H9 (cell line): ENCODE results near the gene BMP7. TPM values are rescaled to one million over a fixed set of nuclear protein-coding genes. Genes with fewer than 3 reads are reported as not detected.

ENCODE experiments used
- DNase-seq: peaks from one replicate; pipeline ENCODE4 v3.0.0-alpha.2; 2017
- H2AFZ ChIP-seq: one replicate; pipeline ENCODE4 v1.6.1; 2013; ENCODE audit warnings: mild to moderate bottlenecking, low read length, control low read depth, moderate library complexity
- H2AK5ac ChIP-seq: 2 replicates; pipeline ENCODE4 v1.6.1; 2013; ENCODE audit warnings: low read length, control low read depth, mixed read lengths; ENCODE audit not compliant: insufficient read length
- H2BK120ac ChIP-seq: one replicate; pipeline ENCODE4 v1.6.1; 2013; ENCODE audit warnings: low read depth, mild to moderate bottlenecking, low read length, control low read depth, inconsistent platforms; ENCODE audit not compliant: poor library complexity, severe bottlenecking
- H2BK12ac ChIP-seq: 2 replicates; pipeline ENCODE4 v1.6.1; 2013; ENCODE audit warnings: low read length, control low read depth, mixed read lengths, low read depth; ENCODE audit not compliant: insufficient read length
- H2BK15ac ChIP-seq: 2 replicates; pipeline ENCODE4 v1.6.1; 2013; ENCODE audit warnings: low read depth, low read length, control low read depth
- H2BK20ac ChIP-seq: one replicate; pipeline ENCODE4 v1.6.1; 2013; ENCODE audit warnings: low read depth, mild to moderate bottlenecking, low read length, control low read depth, inconsistent platforms; ENCODE audit not compliant: poor library complexity, severe bottlenecking
- H2BK5ac ChIP-seq: 2 replicates; pipeline ENCODE4 v1.6.1; 2013; ENCODE audit warnings: low read length, control low read depth, mixed read lengths; ENCODE audit not compliant: insufficient read length
- H3K14ac ChIP-seq: 2 replicates; pipeline ENCODE4 v1.6.1; 2013; ENCODE audit warnings: low read length, control low read depth; ENCODE audit not compliant: insufficient read depth
- H3K18ac ChIP-seq: 2 replicates; pipeline ENCODE4 v1.6.1; 2013; ENCODE audit warnings: low read depth, mild to moderate bottlenecking, mixed read lengths, low read length, control low read depth; ENCODE audit not compliant: insufficient read length
- H3K23ac ChIP-seq: 2 replicates; pipeline ENCODE4 v1.6.1; 2013; ENCODE audit warnings: low read length, control low read depth, mixed read lengths, low read depth; ENCODE audit not compliant: insufficient read length
- H3K23me2 ChIP-seq: 2 replicates; pipeline ENCODE4 v1.6.1; 2013; ENCODE audit warnings: low read depth, mild to moderate bottlenecking, mixed read lengths, low read length, control low read depth; ENCODE audit not compliant: insufficient read length, poor library complexity, severe bottlenecking
- H3K27ac ChIP-seq: 2 replicates; pipeline ENCODE4 v1.5.1; 2013; ENCODE audit warnings: low read length, control low read depth, mixed read lengths, low read depth; ENCODE audit not compliant: insufficient read length
- H3K27me3 ChIP-seq: 2 replicates; pipeline ENCODE4 v1.6.1; 2013; ENCODE audit warnings: low read length, control low read depth, inconsistent platforms; ENCODE audit not compliant: insufficient read depth
- H3K4ac ChIP-seq: 2 replicates; pipeline ENCODE4 v1.6.1; 2013; ENCODE audit warnings: low read depth, mild to moderate bottlenecking, control low read depth, inconsistent platforms, low read length, moderate library complexity
- H3K4me1 ChIP-seq: 2 replicates; pipeline ENCODE4 v1.6.1; 2013; ENCODE audit warnings: low read length, control low read depth, inconsistent platforms; ENCODE audit not compliant: insufficient read depth
- H3K4me2 ChIP-seq: 2 replicates; pipeline ENCODE4 v1.6.1; 2013; ENCODE audit warnings: low read length, control low read depth, mixed read lengths; ENCODE audit not compliant: insufficient read length, insufficient read depth
- H3K56ac ChIP-seq: 2 replicates; pipeline ENCODE4 v1.6.1; 2013; ENCODE audit warnings: low read depth, mild to moderate bottlenecking, mixed read lengths, low read length, control low read depth; ENCODE audit not compliant: insufficient read length
- H3K79me1 ChIP-seq: 2 replicates; pipeline ENCODE4 v1.6.1; 2013; ENCODE audit warnings: low read depth, mild to moderate bottlenecking, moderate library complexity, low read length, control low read depth, inconsistent platforms; ENCODE audit not compliant: insufficient read depth, poor library complexity, severe bottlenecking
- H3K79me2 ChIP-seq: 2 replicates; pipeline ENCODE4 v1.6.1; 2013; ENCODE audit warnings: low read length, control low read depth, inconsistent platforms; ENCODE audit not compliant: insufficient read depth
- H3K9ac ChIP-seq: 2 replicates; pipeline ENCODE4 v1.6.1; 2013; ENCODE audit warnings: low read length, control low read depth, mixed read lengths; ENCODE audit not compliant: insufficient read length; ENCODE audit errors: extremely low read depth
- H3K9me3 ChIP-seq: one replicate; pipeline ENCODE4 v1.6.1; 2013; ENCODE audit warnings: low read depth, low read length, inconsistent platforms; ENCODE audit not compliant: control insufficient read depth
- H3T11ph ChIP-seq: one replicate; pipeline ENCODE4 v1.6.1; 2013; ENCODE audit warnings: mild to moderate bottlenecking, low read length, control low read depth, inconsistent platforms
- H4K20me1 ChIP-seq: one replicate; pipeline ENCODE4 v1.6.1; 2013; ENCODE audit not compliant: control insufficient read depth, insufficient read length, insufficient read depth
- H4K5ac ChIP-seq: 2 replicates; pipeline ENCODE4 v1.6.1; 2013; ENCODE audit warnings: low read depth, mild to moderate bottlenecking, mixed read lengths, low read length, control low read depth; ENCODE audit not compliant: insufficient read length
- H4K8ac ChIP-seq: replicated peaks from 2 replicates; pipeline ENCODE4 v1.6.1; 2013; ENCODE audit warnings: low read length, control low read depth, mixed read lengths, low read depth; ENCODE audit not compliant: insufficient read length
- H4K91ac ChIP-seq: 2 replicates; pipeline ENCODE4 v1.6.1; 2013; ENCODE audit warnings: low read depth, mild to moderate bottlenecking, moderate library complexity, mixed read lengths, low read length, control low read depth; ENCODE audit not compliant: insufficient read length
- H3K27ac Mint-ChIP-seq, 3 experiments: 2 replicates in 2 of 3; 3 replicates in 1 of 3; pipeline ENCODE4 v1.8.0; 2020 to 2021; ENCODE audit warnings: mixed read lengths in 3 of 3, mild to moderate bottlenecking in 1 of 3, moderate library complexity in 1 of 3
- H3K27me3 Mint-ChIP-seq: 2 replicates; pipeline ENCODE4 v1.8.0; 2021; ENCODE audit warnings: low read depth, mild to moderate bottlenecking, moderate library complexity, mixed read lengths
- H3K36me3 Mint-ChIP-seq, 3 experiments: 2 replicates in 2 of 3; 3 replicates in 1 of 3; pipeline ENCODE4 v1.8.0; 2020 to 2021; ENCODE audit warnings: low read depth in 3 of 3, mixed read lengths in 3 of 3; ENCODE audit not compliant: insufficient read depth in 1 of 3
- H3K4me1 Mint-ChIP-seq, 2 experiments: 2 replicates each; pipeline ENCODE4 v1.8.0; 2020; ENCODE audit warnings: mixed read lengths in 2 of 2
- H3K4me3 Mint-ChIP-seq, 2 experiments: 2 replicates in 1 of 2; 3 replicates in 1 of 2; pipeline ENCODE4 v1.8.0; 2020 to 2021; ENCODE audit warnings: mild to moderate bottlenecking in 2 of 2, mixed read lengths in 2 of 2, moderate library complexity in 1 of 2
- H3K9me3 Mint-ChIP-seq, 2 experiments: 2 replicates in 1 of 2; 3 replicates in 1 of 2; pipeline ENCODE4 v1.8.0; 2020; ENCODE audit warnings: mild to moderate bottlenecking in 2 of 2, mixed read lengths in 2 of 2, moderate library complexity in 1 of 2
- WGBS: extraction: QIAGEN DNeasy Blood & Tissue Kit; methylation state at CpG from one replicate; pipeline ENCODE4 v1.1.7; 2013; ENCODE audit warnings: missing lambda C conversion rate, low lambda C conversion rate, mixed read lengths; ENCODE audit not compliant: insufficient read length; ENCODE audit errors: extremely low coverage; 5-methylcytosine and 5-hydroxymethylcytosine counted together
- total RNA-seq: library from RNA; stranded (reverse); gene quantifications from 2 replicates; pipeline ENCODE4 v1.2.1, GENCODE V29; 2021
- TF ChIP-seq, protein P1 (sequence below): fragments of 200-600 bp; sonication (generic); conservative IDR thresholded peaks from 3 replicates; pipeline ENCODE4 v1.8.0; 2021; ENCODE audit warnings: antibody characterized with exemption, mild to moderate bottlenecking

BMP7 gene
- total RNA-seq, 1 experiment from 2014 or later = 17.7 TPM

- Histone ChIP-seq H4K91ac (no peak overlapping the region), H3T11ph (no peak overlapping the region), H4K5ac (no peak overlapping the region), H3K27ac (no peak overlapping the region), H3K14ac (no peak overlapping the region), H2AK5ac (no peak overlapping the region), H3K4me1 (no peaks in the 10 kb centered on the region), H3K4me2 (no peak overlapping the region), H3K9me3 (no peaks in the 10 kb centered on the region), H2AFZ (no peak overlapping the region), H2BK120ac (no peak overlapping the region), H4K8ac (no peak overlapping the region), H3K56ac (no peak overlapping the region), H3K18ac (no peak overlapping the region), H3K27me3 (no peaks in the 10 kb centered on the region), H2BK12ac (no peak overlapping the region), H2BK20ac (no peak overlapping the region), H2BK15ac (no peak overlapping the region), H3K79me1 (no peaks in the 10 kb centered on the region), H3K79me2 (no peaks in the 10 kb centered on the region), H4K20me1 (no peaks in the 10 kb centered on the region), H3K23ac (no peak overlapping the region), H3K9ac (no peak overlapping the region), H3K23me2 (no peaks in the 10 kb centered on the region), H2BK5ac (no peak overlapping the region), H3K4ac (no peak overlapping the region)
- TF ChIP-seq, protein P1, sequence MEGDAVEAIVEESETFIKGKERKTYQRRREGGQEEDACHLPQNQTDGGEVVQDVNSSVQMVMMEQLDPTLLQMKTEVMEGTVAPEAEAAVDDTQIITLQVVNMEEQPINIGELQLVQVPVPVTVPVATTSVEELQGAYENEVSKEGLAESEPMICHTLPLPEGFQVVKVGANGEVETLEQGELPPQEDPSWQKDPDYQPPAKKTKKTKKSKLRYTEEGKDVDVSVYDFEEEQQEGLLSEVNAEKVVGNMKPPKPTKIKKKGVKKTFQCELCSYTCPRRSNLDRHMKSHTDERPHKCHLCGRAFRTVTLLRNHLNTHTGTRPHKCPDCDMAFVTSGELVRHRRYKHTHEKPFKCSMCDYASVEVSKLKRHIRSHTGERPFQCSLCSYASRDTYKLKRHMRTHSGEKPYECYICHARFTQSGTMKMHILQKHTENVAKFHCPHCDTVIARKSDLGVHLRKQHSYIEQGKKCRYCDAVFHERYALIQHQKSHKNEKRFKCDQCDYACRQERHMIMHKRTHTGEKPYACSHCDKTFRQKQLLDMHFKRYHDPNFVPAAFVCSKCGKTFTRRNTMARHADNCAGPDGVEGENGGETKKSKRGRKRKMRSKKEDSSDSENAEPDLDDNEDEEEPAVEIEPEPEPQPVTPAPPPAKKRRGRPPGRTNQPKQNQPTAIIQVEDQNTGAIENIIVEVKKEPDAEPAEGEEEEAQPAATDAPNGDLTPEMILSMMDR = no peak
- no peak for DNase-seq
- Mint-ChIP-seq H3K36me3 (no peaks in the 10 kb centered on the region), H3K27ac (no peak overlapping the region), H3K27me3 (peaks cover 28% of the 10 kb centered on the region), H3K4me1 (no peaks in the 10 kb centered on the region), H3K4me3 (no peak overlapping the region), H3K9me3 (no peaks in the 10 kb centered on the region)
- WGBS = no CpG with 5 or more reads among the region's 5 CpGs
Measured at GRCh38 chr20:57306747-57307146, 40.3 kb upstream of the BMP7 start.
